Right atrium auricular region (tissue), 2 donors: Measurements from ENCODE around the gene HCRTR2. TPM values are rescaled to one million over a fixed set of nuclear protein-coding genes. Genes with fewer than 3 reads are reported as not detected.

Experiments
- DNase-seq: peaks from one replicate; pipeline ENCODE4 v3.0.0-alpha.2; 2019; ENCODE audit warnings: low spot score
- H3K27ac ChIP-seq, 2 donors: fragments of 200-600 bp; sonication (generic); 1 replicate in 1 of 2; 2 replicates in 1 of 2; pipeline ENCODE4 v1.5.1; 2016 to 2019
- H3K27me3 ChIP-seq, 2 donors: fragments of 200-600 bp; sonication (generic); one replicate each; pipeline versions ENCODE4 v1.5.1 to v1.6.0; 2017 to 2019
- H3K36me3 ChIP-seq: fragments of 200-600 bp; sonication (generic); one replicate; pipeline ENCODE4 v1.5.1; 2016
- H3K4me1 ChIP-seq, 2 donors: fragments of 200-600 bp; sonication (generic); one replicate each; pipeline versions ENCODE4 v1.5.1 to v1.6.0; 2017 to 2019
- H3K4me3 ChIP-seq, 2 donors: fragments of 200-600 bp; sonication (generic); 1 replicate in 1 of 2; 2 replicates in 1 of 2; pipeline ENCODE4 v1.5.1; 2017 to 2019; ENCODE audit warnings: mild to moderate bottlenecking in 1 of 2, moderate library complexity in 1 of 2
- H3K9me3 ChIP-seq, 2 donors: fragments of 200-600 bp; sonication (generic); one replicate each; pipeline ENCODE4 v1.5.1; 2019
- total RNA-seq, 2 donors: library from RNA; depleted of rRNA; stranded (reverse); fragments of >200 nt; gene quantifications; one replicate each; pipeline ENCODE4 v1.1.0, GENCODE V29; 2016
- TF ChIP-seq, protein P1 (sequence below), 2 donors: fragments of 200-600 bp; sonication (generic); IDR thresholded peaks; one replicate each; pipeline ENCODE4 v1.5.1; 2019; ENCODE audit warnings: antibody characterized with exemption in 2 of 2

HCRTR2 gene
- total RNA-seq, 2 donors from 2014 or later = not detected

GRCh38 chr6:55199239-55199638, 24.9 kb downstream of the HCRTR2 start:
- no peak for DNase-seq
- Histone ChIP-seq H3K9me3 (no peaks in the 10 kb centered on the region), H3K36me3 (no peaks in the 10 kb centered on the region), H3K4me1 (no peaks in the 10 kb centered on the region), H3K27me3 (no peaks in the 10 kb centered on the region), H3K27ac (no peak overlapping the region), H3K4me3 (no peak overlapping the region)
- TF ChIP-seq, protein P1, sequence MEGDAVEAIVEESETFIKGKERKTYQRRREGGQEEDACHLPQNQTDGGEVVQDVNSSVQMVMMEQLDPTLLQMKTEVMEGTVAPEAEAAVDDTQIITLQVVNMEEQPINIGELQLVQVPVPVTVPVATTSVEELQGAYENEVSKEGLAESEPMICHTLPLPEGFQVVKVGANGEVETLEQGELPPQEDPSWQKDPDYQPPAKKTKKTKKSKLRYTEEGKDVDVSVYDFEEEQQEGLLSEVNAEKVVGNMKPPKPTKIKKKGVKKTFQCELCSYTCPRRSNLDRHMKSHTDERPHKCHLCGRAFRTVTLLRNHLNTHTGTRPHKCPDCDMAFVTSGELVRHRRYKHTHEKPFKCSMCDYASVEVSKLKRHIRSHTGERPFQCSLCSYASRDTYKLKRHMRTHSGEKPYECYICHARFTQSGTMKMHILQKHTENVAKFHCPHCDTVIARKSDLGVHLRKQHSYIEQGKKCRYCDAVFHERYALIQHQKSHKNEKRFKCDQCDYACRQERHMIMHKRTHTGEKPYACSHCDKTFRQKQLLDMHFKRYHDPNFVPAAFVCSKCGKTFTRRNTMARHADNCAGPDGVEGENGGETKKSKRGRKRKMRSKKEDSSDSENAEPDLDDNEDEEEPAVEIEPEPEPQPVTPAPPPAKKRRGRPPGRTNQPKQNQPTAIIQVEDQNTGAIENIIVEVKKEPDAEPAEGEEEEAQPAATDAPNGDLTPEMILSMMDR (IDR thresholded peaks at IDR 0.05) = no peak

DNA sequence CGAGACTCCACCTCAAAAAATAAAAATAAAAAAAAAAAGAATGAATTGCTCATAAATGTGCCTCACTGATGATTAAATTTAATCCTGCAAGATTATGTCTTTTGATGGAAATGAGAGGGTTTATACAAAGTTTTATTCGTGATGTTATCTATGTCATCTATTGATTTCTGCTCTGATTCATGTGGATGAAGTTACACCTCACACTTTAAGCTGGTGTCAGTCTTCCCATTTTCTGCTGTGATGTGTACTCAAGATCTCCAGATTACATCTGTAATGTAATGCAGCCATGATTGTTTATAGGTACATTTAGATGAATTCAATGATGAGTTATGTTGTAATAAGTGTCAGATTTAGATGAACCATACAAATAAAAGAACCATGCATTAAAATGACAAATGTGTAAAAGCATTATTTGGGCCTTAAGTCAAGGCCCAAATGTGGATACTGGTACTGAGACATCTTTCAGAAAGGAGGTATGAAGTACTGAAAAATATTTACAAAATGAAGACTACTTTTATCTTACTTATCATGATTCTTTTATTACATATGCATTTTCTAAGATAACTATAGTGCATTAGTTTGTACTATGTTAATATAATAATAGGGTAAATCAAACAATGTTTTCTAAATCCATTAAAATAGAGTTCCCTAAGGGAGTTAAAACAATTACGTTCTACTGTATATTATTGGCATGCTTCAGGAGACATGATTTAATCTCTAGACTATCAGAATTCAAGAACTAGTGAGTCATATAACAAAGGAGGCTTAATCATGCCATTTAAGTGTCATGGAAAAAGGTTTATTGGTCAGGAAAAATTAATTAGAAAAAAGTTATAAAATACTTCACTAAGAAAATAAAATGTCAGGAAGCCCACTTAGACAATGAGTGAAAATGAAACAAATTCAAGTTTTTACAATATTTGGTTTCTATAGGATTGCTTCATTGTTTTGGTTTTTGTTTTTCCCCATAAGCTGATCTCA, 34.5 kb downstream of the HCRTR2 start:
- Histone ChIP-seq H3K4me1 (no peaks in the 10 kb centered on the region), H3K4me3 (no peak overlapping the region), H3K27me3 (no peaks in the 10 kb centered on the region), H3K36me3 (no peaks in the 10 kb centered on the region), H3K27ac (no peak overlapping the region), H3K9me3 (no peaks in the 10 kb centered on the region)
- TF ChIP-seq, protein P1 (IDR thresholded peaks at IDR 0.05) = no peak
- DNase-seq = no peak

DNA sequence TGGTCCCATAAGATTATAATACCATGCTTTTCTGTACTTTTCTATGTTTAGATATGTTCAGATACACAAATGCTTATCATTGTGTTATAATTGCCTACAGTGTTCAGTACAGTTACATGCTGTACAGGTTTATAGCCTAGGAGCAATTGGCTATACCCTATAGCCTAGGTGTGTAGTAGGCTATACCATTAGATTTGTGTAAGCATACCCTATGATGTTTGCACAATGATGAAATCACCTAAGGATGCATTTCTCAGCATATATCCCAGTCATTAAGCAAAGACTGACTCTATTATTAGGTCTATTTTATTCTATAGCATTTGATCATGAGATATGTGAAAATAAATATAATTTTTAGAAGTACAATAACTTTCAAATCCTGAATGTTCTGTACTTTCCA, 36.6 kb downstream of the HCRTR2 start:
- TF ChIP-seq, protein P1 (IDR thresholded peaks at IDR 0.05) = no peak
- Histone ChIP-seq H3K27me3 (no peaks in the 10 kb centered on the region), H3K4me3 (no peak overlapping the region), H3K4me1 (no peaks in the 10 kb centered on the region), H3K36me3 (no peaks in the 10 kb centered on the region), H3K9me3 (peaks cover 0 to 11% of the 10 kb centered on the region in 2 donors), H3K27ac (no peak overlapping the region)
- DNase-seq = no peak

GRCh38 chr6:55212156-55212555, 37.8 kb downstream of the HCRTR2 start:
- H3K27me3 ChIP-seq = no peaks in the 10 kb centered on the region
- TF ChIP-seq, protein P1 (IDR thresholded peaks at IDR 0.05) = no peak
- H3K36me3 ChIP-seq = no peaks in the 10 kb centered on the region
- no peak overlapping the region for H3K27ac ChIP-seq
- H3K9me3 ChIP-seq = peaks cover 0 to 11% of the 10 kb centered on the region in 2 donors
- no peaks in the 10 kb centered on the region for H3K4me1 ChIP-seq
- no peak for DNase-seq
- no peak overlapping the region for H3K4me3 ChIP-seq

DNA sequence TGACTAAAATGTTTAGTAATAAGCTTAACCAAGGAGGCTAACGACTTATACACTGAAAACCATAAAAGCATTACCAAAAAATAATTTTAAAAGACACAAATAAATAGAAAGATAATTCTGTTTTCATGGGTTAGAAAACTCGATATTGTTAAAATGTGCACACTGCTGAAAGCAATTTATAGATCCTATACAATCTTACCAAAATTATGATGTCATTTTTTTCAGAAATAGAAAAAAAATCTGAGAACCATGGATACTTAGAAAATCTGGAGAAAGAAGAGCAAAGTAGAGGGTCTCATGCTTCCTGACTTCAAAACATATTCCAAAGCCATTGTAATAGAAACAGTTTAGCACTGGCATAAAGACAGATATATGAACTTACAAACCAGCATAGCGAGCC, 46.6 kb downstream of the HCRTR2 start:
- no peaks in the 10 kb centered on the region for H3K27me3 ChIP-seq
- no peak for DNase-seq
- H3K36me3 ChIP-seq = no peaks in the 10 kb centered on the region
- no peaks in the 10 kb centered on the region for H3K9me3 ChIP-seq
- H3K4me3 ChIP-seq = no peak overlapping the region
- TF ChIP-seq, protein P1 (IDR thresholded peaks at IDR 0.05) = no peak
- no peak overlapping the region for H3K27ac ChIP-seq
- no peaks in the 10 kb centered on the region for H3K4me1 ChIP-seq
